RCC 7860 (cell line): Measurements from ENCODE around the gene FAM131B.
"Not testable (repeated sequence)": the region's sequence is repeated elsewhere in the genome, so short reads cannot be mapped to it uniquely, and the experiment has no call there.

Experiments used
- DNase-seq: peaks from one replicate; pipeline ENCODE4 v3.0.0-alpha.2; 2015; ENCODE audit warnings: low spot score
- FAIRE-seq: peaks from 2 replicates; lab custom pipeline; 2012; peaks lifted over from hg19 to GRCh38; lab: Jason Lieb, UNC

The FAM131B gene

DNA sequence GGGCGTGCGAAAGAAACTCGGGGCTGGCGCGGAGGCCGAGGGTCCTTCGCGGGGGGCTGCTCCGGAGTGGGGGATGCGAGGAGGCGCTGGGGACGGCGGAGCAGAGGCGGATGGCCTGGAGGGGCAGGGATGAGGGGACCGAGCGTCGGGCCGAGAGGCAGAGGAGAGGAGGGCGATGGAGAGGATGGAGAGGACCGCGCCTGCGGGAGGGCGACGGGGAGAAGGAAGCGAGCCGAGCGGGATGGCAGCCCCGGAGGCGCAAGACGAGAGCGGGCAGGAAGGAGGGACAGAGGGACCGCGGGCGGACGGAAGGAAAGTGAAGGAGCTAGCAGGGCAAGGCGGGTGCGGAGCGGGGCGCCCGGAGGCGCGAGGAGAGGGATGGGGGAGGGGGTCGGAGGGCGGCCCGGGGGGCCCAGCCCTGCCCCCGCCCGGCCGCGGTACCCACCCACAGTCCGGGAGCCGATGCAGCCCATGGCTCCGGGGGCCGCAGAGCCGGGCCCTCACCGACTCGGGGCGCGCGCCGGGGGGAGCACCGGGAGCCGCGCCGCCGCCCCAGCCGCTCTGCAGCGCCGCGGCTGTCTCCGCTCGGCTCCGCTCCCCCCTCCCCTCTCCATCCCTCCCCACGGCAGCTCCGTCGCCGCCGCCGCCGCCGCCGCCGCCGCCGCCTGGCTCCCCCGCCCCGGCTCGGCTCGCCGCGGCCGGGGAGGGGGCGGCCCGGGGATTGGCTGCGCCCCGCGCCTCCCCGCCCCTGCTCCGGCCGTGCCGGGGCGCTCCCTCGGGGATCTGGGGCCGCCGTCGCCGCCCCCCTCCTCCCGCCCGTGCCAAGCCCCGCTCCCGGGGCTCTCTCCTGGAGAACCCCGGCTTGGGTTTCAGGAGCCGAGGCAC is at the start of gene FAM131B:
Gene FAM131B (minus strand): TSS at position 583 of the 885 bp plus-strand sequence. CDS start 110 bp downstream, at position 473.
- FAIRE-seq = no peak
- DNase-seq = no peak

DNA sequence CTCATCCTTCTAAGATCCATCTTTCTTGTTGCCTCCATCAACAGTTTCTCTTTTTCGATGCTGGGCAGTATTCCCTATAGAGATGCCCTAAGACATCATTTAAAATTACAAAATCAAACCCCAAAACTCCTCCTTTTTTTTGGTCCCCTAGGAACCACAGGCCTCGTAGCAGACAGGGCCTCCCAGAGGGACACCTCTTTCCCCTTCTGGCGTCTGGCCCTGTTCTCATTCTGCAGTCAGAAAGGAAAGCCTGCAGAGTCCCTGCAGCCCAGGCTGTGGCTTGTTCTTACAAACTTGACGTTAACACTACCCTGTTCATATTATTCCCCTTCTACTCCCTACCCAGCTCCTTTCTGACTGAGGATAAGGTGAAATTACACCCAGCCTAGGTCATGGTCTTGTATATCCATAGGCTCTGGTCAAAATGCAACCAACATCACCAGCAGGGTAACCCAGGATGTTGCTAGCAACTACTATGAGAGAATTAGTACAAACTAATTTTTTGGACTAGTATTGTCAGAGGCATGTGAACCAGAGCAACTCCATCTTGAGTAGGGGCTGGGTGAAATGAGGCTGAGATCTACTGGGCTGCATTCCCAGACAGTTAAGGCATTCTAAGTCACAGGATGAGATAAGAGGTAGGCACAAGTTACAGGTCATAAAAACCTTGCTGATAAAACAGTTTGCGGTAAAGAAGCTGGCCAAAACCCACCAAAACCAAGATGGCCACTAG is 49.6 kb upstream of the FAM131B start:
- FAIRE-seq (no peak), DNase-seq (no peak)

DNA sequence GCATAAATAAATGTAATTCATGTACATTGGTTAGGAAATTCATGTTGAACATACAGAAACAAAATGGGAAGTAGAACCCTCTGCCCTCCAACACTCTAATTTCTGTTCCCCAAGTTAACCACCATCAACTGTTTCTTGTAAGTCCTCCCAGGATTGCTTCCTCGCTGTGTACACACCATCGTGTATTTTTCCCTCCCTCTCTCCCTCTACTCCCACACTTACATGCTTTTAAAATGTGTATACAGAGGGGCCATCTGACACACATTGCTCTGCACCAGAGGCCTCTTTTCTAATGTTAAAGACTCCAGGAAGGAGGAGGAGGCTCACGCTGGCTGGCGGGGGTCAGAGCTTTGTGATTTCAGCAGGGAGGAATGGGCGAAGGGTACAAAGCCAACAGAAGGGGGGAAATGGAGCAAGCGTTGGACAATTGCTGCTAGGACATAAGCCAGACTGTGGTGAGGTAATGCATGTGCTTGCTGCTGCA is 48.0 kb upstream of the FAM131B start:
- FAIRE-seq = no peak
- DNase-seq = no peak

DNA sequence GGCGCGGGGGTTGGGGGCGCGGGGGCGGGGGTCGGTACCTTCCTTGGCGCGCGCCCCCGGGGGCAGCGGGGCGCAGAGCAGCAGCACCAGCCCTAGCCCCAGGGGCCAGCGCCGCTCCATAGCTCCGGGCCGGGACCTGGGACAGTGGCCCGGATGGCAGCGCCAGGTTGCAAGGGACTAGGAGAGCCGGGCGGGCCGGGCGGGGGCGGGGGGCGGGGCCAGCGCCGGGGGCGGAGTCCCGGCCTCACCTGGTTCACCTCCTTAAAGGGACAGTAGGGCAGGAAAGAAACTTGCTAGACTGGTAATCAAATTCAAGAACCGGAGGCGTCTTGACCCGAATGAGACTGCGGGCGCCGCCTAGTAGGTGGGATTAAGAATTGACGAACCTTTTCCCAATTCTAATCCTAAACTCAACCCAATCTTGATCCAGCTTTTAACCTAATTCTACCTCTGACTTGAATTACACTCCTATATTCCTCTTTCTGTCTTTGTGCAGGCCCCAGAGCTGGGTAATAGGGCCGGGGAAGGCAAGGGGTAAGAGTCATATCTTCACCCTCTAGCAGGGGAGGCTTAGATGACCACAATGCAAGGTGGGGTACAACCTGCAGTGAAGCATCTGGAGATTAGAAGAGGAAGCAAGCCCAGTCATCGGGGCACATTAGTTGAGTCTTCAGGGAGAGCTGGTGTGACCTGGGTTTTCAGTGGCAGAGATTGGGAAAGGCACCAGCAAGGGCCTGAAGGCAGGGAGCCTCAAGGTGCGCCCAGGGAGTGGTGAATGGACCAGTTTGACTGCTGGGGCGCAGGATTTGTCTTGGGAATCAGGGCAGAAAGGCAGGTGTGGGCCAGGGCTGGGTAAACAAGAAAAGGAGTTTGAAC is 46.4 kb upstream of the FAM131B start, which contains the start of gene EPHA1:
Gene EPHA1 (minus strand): TSS at position 171 of the 876 bp plus-strand sequence. CDS start 51 bp downstream, at position 120.
- DNase-seq (no peak), FAIRE-seq (no peak)

DNA sequence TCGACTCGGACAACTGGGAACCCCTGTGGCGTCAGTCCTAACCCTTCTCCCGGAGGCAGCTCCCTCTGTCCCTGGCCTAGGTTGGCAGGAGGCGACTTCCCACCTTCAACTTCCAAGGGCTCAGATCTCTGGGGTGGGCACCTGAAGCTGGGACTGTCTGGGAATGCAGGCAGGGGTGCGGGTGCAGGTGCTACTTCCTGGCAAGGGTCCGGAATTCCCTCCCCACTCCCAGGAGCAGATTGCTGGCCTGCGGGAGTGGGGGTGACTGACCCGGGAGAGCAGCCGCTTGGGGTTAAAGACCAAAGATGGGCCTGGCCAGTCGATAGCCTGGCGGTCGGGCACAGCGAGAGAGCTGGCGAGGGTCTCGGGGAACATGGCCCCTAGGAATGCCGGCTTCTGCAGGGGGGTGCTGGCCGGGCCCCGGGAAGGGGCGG is 45.8 kb upstream of the FAM131B start:
- FAIRE-seq (no peak), DNase-seq (no peak)

DNA sequence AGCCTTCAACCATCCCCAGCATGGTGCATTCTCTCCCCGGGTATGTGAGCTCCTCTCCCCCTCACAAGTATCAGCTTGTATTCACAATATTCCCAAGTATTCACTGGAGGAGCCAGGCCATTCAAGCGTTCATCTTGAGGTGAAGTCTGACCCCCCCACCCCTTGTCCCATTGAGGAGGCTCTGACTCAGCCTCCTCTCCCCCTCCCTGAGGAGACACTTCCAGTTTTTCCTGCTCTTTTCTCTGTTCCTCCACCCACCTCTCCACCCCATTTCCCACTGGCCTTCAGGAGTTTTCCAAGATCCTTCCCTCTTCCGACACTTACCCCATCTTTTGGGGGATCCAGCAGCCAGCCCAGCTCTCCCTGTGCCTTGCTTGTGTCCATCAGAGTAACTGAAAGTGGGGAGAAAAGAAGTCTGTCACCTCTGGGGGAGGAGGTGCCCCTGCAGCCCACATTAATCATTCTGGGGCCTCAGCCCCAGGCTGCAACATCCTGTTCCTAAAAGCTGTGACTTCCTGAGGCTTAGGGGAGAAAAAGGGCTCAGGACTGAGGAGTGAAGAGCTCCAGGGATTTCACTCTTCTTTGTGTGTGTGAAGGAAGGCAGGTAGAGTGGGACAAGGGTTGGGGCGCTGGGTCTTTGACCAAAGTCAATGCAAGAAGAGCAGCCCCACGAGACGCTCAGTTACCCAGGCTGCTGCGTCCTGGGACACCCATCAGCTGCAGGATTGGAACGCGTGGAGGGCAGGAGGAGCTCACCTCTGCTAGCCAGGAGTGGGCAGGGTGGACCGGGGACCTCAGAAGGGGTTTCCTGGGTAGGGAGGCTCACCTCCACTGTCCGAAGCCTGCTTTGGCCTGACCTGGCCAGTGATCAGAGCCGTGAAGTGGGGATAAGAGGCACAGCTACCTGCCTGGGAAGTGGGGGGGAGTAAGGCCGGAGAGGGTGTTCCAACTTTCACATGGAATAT is 45.1 kb upstream of the FAM131B start:
- no peak for FAIRE-seq
- no peak for DNase-seq

DNA sequence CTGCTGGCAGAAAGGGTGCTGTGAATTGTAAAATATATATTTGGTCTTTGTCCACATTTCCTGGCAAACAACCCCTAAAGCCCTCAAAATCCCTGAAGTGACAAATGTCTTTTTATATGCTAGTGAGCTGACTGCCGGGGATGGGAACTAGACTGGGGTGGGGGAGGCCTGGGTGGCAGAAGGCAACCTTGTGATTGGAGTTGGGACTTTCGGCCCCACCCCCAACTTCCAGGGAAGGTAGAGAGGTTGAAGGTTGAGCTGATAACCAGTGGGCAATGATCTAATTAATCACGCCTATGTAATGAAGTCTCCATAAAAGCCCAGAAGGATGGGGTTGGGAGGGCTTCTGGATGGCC is 43.5 kb upstream of the FAM131B start:
- no peak for DNase-seq
- FAIRE-seq = no peak

DNA sequence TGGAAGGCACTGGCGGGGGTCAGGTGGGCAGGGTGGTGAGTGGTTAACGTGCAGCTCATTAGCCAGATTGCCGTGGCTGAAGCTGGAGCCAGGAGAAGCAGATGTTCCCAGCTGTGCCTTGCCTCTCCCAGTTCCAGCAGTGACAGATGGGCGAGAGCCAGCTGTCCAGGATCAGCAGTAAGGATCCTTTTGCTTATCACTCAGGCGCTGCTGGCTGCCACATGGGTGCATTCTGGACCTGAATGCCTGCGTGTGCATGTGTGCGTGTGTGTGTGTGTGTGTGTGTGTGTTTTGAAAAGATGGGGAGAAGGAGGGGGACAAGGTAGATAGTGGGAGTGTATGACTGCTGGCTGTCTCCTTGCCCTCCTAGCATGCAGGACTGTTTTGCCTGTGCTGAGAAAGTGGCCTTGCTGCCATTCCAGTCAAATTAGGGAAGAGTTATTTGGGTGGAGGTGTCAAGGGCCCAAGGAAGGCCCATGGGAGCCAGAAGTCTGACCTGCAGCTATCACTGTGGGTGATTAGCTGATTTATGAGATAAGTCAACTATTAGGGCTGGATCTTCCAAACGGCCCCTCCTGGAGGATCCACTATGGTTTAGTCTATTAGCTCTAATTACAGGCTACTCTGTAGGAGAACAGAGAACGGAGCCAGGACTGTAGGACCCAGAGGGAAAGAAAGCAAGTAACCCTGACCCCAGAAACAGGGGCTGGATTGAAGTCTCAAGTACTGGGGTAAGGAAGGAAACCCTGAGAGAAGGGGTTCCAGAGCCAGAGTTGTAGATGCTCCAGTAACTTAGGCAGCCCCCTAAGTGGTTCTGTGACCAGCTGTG is 42.9 kb upstream of the FAM131B start:
- DNase-seq = no peak
- no peak for FAIRE-seq

DNA sequence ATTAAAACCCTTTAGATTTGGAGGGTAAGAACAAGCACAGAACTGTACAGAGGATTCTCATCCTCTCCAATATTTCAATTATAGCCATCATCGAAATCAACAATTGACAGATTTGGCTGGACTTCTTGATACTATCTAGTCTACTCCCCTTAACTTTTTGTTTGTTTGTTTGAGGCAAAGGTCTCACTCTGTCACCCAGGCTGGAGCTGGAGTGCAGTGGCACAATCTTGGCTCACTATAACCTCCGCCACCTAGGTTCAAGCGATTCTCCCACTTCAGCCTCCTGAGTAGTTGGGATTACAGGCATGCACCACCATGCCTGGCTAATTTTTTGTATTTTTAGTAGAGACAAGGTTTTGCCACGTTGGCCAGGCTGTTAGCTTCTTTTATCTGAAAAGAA is 39.7 kb upstream of the FAM131B start:
- DNase-seq, FAIRE-seq: not testable (repeated sequence)

DNA sequence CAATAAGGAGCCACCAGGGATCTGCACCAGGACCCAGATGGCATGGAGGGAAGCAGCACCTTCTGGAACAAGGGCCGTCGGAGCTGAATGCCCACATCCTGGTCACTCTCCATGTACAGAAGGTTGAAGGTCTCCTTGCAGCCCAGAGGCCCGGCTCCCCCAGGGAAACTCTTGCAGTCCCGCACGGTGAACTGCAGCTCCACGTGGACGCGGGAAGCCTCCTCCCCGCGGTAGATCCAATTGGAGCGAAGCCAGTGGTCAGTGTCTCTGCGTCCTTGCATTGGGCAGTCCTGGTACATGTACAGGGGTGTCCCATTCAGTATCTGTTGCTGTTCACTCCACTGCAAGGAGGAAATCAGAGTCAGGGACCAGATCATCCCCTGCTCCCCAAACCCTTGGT is 38.8 kb upstream of the FAM131B start:
- no peak for DNase-seq
- no peak for FAIRE-seq

DNA sequence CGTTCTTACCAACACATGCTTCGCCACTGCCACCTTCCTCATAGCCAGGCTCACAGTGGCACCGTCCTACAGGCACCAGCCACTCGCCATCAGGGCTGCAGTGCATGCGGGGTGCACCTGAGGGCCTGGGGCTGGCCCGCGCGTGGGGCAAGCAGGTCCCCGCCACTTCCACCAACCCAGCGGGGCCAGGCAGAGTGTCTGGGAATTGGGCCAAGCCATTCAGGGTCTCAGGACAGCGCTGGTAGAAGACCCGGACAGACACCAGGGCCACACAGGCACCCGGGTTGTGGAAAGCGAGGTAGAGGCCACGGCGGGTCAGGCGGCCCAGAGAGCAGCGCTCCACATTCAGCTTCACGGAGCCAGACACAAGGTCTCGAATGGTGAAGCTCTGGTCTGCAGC is 37.1 kb upstream of the FAM131B start:
- FAIRE-seq (no peak), DNase-seq (no peak)

DNA sequence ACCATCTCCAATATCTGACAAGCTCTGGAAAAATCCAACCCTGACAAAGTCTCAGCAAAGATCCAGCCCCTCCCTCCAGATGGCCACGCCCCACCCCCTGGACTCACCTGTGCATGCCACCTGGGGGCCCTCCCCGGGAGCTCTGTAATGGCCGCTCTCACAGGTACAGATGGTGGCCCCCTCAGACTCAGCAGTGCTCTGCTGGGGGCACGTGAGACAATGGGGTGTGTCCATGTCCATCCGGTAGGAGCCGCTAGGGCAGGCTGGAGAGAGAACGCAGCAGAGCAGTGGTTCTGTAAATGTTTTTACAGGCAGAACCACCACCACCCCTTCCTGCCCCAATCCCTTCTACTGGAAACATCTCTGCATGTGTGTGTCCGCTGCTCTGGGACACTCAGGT is 36.6 kb upstream of the FAM131B start:
- FAIRE-seq (no peak), DNase-seq (no peak)

DNA sequence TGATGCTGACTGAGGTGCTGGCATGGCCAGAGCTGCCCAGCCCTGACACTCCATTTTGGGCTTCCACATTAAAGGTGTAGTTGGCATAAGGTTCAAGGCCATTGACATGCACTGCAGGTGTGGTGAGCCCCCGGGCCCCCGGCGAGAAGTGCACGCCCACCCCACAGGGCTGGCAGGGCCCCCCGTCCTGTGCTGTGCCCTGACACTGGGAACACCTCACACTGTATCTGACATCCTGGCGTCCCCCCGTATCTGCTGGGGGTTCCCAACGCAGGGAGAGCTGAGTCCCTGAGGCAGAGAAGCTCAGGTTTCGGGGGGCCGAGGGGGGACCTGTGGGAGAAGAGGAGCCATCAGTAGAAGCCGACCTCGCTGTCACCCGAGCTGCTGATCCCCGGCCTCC is 36.1 kb upstream of the FAM131B start:
- FAIRE-seq (no peak), DNase-seq (no peak)

DNA sequence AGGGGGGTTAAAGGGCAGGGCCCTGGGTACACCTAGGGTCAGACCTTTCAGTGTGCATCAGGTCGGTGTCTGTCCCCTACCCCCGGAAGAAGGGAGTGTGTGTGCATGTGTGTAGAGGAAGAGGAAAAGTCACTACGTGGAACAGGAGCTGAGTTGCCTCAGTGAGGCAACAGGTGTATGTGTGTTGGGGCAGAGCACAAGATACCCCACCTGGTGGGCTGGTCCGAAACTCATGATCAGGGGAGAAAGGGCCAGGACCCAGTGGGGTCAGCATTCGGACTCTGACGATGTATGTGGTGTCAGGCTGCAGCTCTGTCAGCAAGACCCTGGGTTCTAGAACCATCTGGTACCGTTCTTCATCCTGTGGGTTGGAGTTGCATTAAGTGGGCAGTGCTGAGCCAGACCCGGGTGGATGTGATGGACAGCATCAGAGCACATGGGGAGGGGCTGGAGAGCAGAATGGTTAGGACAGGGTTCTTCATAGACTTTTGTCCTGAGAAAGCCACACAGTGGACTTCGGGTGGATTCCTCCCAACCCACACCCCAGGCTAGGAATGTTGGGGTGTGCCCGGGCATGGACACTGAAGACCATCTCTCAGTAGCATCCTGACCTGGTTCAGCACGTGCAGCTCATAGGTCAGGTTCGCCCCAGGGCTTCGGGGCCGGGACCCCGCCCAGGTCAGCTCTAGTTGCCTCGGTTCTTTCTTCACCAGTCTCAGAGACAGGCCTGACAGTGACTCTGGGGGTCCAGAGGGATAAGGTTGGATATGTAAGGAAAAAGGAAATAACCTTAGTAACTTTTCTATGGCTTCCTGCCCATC is 35.4 kb upstream of the FAM131B start:
- FAIRE-seq = no peak

DNA sequence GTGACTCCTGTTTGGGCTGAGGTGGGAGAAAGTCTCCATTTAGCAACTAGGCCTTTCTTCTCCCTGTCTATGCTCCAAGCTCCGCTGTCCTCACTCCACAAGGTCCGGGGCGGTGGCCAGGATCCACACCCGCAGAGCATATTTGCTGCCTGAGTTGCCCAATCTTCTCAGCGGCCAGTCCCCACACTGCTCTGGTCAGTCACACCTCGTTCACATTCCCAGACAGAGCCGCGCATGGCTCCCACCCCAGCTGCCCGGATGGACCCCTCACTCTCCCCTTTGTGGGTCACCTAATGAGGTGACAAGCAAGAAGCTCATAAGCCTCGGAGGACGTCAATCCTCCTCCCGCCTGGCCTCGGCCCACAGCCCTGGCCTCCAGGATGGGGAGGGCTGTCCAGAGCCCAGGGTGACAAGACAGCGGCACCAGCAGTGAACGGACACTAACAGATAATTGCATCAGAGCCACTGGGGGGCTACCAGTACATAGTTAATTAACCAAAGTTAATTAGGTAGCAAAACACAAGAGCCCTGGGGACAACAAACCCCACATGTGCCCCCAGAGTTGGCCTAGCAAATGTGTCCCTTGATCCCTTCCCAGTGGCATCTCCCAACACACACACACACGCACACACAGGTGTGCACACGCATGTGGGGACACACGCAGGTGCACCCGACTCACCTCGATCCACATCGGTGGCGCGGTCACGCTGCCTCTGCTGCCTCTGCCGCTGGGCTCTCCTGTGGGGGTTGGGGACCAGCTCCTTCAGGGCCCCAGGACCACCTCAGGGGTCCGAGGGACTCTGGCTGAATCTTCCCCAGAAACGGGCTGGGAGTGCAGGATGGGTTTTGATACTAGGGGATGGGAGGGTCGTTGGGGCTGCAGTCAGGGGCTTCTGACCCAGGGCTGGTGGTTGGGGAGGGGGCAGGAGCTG is 34.4 kb upstream of the FAM131B start:
- no peak for DNase-seq
- no peak for FAIRE-seq

More for the DNA sequence above, 35.4 kb upstream of the FAM131B start:
- DNase-seq = no peak

DNA sequence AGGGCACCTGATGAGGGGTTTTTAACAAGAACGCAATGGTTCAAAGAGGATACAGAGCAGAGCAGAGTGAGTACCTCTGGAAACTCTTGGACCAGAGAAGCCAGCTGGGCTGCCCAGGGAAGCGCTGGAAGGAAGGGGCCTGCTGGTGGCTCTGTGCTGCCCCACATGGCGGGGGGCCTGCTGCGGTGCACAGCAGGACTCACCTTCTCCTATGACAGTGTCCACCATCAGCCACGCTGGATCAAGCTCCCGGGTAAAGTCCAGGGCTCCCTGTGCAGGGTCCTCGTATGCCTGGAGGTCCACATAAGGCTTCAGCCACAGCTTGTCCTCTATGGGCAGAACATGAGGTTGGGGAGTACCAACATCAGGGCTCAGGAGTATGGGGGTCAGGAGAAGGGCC is 33.7 kb upstream of the FAM131B start:
- FAIRE-seq = no peak
- DNase-seq = no peak
